GM12878 (cell line): ENCODE data around the gene NTMT2. TPM values are rescaled to one million over a fixed set of nuclear protein-coding genes. Genes with fewer than 3 reads are reported as not detected.

Experiments used
- ATAC-seq: fragments of 200-7000 bp; cut with Tn5 transposase; 3 replicates; pipeline ENCODE4 v1.9.1; 2020; ENCODE audit warnings: mild to moderate bottlenecking, moderate library complexity
- BruUV-seq: library from RNA; stranded (reverse); fragments of 400-500 nt; replicated peaks from 2 replicates; lab custom pipeline; 2021; lab: Mats Ljungman, UMichigan
- CTCF ChIA-PET: fragments of 300-600 bp; sonication (Branson Sonifier 250); formaldehyde crosslinking; extraction: SDS; loops from one replicate; lab custom pipeline; 2021; ENCODE audit warnings: inconsistent platforms; lab: Yijun Ruan, JAX
- POLR2A ChIA-PET: fragments of 350-600 bp; formaldehyde crosslinking; extraction: SDS; loops from one replicate; lab custom pipeline; 2021; ENCODE audit warnings: inconsistent platforms; lab: Charles Lee
- RAD21 ChIA-PET: fragments of 300-600 bp; sonication (Branson Sonifier 250); formaldehyde crosslinking; loops from one replicate; lab custom pipeline; 2023; ENCODE audit warnings: antibody characterized with exemption; ENCODE audit not compliant: unreplicated experiment; lab: Charles Lee
- SMC1A ChIA-PET: fragments of 300-600 bp; sonication (Branson Sonifier 250); formaldehyde crosslinking; loops from one replicate; lab custom pipeline; 2023; ENCODE audit not compliant: unreplicated experiment, uncharacterized antibody; lab: Charles Lee
- DNase-seq: peaks from one replicate; pipeline ENCODE4 v3.0.0-alpha.2; 2011; ENCODE audit warnings: low read depth, low spot score
- FAIRE-seq: peaks from 3 replicates; lab custom pipeline; 2011; peaks lifted over from hg19 to GRCh38; lab: Jason Lieb, UNC
- H2AFZ ChIP-seq: 2 replicates; pipeline ENCODE4 v1.6.0; 2011; ENCODE audit warnings: low read depth, low read length, control low read depth; ENCODE audit not compliant: control insufficient read depth
- H3K27ac ChIP-seq: 2 replicates; pipeline ENCODE4 v1.5.1; 2011; ENCODE audit warnings: control low read depth; ENCODE audit not compliant: control insufficient read depth, insufficient read depth
- H3K27me3 ChIP-seq, 2 experiments: replicated peaks in 1 of 2; 2 replicates each; pipeline versions ENCODE4 v1.6.0 to v1.6.1; 2011; ENCODE audit warnings: low read length in 1 of 2; ENCODE audit not compliant: control insufficient read depth in 2 of 2, insufficient read depth in 2 of 2
- H3K36me3 ChIP-seq, 2 experiments: 2 replicates each; pipeline ENCODE4 v1.5.1; 2011; ENCODE audit warnings: low read length in 1 of 2; ENCODE audit not compliant: control insufficient read depth in 2 of 2, insufficient read depth in 2 of 2
- H3K4me1 ChIP-seq: 2 replicates; pipeline ENCODE4 v1.6.1; 2011; ENCODE audit warnings: mild to moderate bottlenecking, low read length, moderate library complexity, mixed read lengths; ENCODE audit not compliant: control insufficient read depth, insufficient read depth
- H3K4me2 ChIP-seq: 2 replicates; pipeline ENCODE4 v1.6.0; 2011; ENCODE audit warnings: control low read depth; ENCODE audit not compliant: control insufficient read depth, insufficient read depth
- H3K4me3 ChIP-seq: fragments of 200-600 bp; sonication (generic); 2 replicates; pipeline ENCODE4 v1.5.1; 2016
- H3K79me2 ChIP-seq: 2 replicates; pipeline ENCODE4 v1.6.0; 2011; ENCODE audit warnings: low read length; ENCODE audit not compliant: control insufficient read depth, insufficient read depth
- H3K9ac ChIP-seq: 2 replicates; pipeline ENCODE4 v1.8.0; 2011; ENCODE audit warnings: low read length, control low read depth, mixed read lengths; ENCODE audit not compliant: control insufficient read depth, insufficient read depth
- H3K9me3 ChIP-seq: replicated peaks from 3 replicates; pipeline ENCODE4 v1.5.1; 2011; ENCODE audit warnings: mild to moderate bottlenecking, low read length; ENCODE audit not compliant: control insufficient read depth, insufficient read depth
- H4K20me1 ChIP-seq: 2 replicates; pipeline ENCODE4 v1.6.0; 2011; ENCODE audit not compliant: control insufficient read depth, insufficient read depth
- MTA3 ChIP-seq: IDR thresholded peaks from 2 replicates; pipeline ENCODE4 v1.6.1; 2012; ENCODE audit warnings: low read length, inconsistent platforms, borderline replicate concordance
- SREBF2 ChIP-seq: IDR thresholded peaks from 2 replicates; pipeline ENCODE4 v1.6.1; 2012; ENCODE audit warnings: mild to moderate bottlenecking, low read length
- in situ Hi-C: fragments of 300-500 bp; cut with MboI; formaldehyde crosslinking; loops from 9 replicates; pipeline ENCODE4 v1.14.3; 2018; ENCODE audit warnings: mixed read lengths
- intact Hi-C: fragments of 100-400 bp; cut with micrococcal nuclease; formaldehyde crosslinking; loops from one replicate; pipeline ENCODE4 v1.14.2; 2022; ENCODE audit not compliant: unreplicated experiment
- polyA plus RNA-seq, 11 experiments: library from polyadenylated mRNA; depleted of rRNA in 4 of 11; unstranded in 6 of 11; stranded (reverse) in 5 of 11; fragments of >200 nt; fragmentation: Nextera tagmentation in 4 of 11; fragmentation: Illumina TruSeq in 1 of 11; extraction: Ambion mirVana in 4 of 11; extraction: Trizol in 1 of 11; gene quantifications; 1 replicate in 1 of 11; 2 replicates in 10 of 11; pipeline versions ENCODE4 v1.2.1 to v1.2.3, GENCODE V29; 2011 to 2016; ENCODE audit warnings: inconsistent platforms in 2 of 11, missing spikeins in 2 of 11, low read depth in 1 of 11
- total RNA-seq, 4 experiments: library from RNA; depleted of rRNA in 3 of 4; stranded (reverse); fragments of >200 nt in 3 of 4; fragmentation: Illumina TruSeq in 1 of 4; extraction: Trizol in 1 of 4; gene quantifications; 2 replicates each; pipeline versions ENCODE4 v1.2.1 to v1.2.3, GENCODE V29; 2013 to 2021
- TF ChIP-seq, protein P1 (sequence below): fragments of 450-650 bp; IDR thresholded peaks from 2 replicates; pipeline ENCODE4 v1.6.1; 2017; ENCODE audit warnings: mild to moderate bottlenecking, low read depth, inconsistent platforms; ENCODE audit not compliant: poor library complexity, severe bottlenecking
- TF ChIP-seq, protein P2 (sequence below): fragments of 450-650 bp; IDR thresholded peaks from 2 replicates; pipeline ENCODE4 v1.6.1; 2017; ENCODE audit warnings: mild to moderate bottlenecking, moderate library complexity

NTMT2 gene
- total and polyA plus RNA-seq, 10 of the 15 experiments (the other 5 are each of a cell fraction or from before 2014, with no cell fraction given), result not detected

DNA sequence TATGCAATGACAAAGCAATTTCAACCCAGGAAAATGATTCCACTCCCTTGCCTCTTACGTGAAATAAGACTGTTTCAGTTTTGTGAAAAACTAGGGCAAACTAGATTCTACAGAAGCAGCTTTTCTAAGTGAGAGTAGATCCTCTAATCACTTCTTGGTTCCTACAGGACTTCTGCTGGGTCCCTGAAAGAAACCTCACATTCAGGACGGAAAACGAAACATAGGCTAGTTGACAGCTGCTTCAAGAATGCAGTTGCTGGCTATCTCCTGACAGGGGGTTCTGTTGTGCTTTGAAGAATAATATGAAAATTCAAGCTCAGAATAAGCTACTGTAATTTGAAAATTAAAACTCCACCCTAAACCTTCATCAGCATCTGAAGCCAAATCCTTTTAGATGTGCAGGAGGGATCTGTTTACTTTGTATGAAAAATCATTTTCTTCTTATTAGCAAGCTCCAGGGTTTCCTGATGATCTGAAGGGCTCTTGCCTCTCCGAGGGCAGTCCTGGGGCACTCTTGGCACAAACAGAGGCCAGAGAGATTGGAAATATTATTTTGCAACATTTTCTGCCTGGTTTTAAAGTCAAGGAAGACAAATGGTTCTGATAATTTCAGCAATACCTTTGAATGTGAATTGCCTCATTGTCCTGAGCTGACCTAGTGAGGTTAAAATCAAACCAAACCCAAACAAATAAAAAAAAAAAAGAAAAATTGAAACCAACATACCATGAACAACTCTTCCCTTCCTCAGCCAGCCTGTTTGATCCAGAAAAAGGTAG lies 55.0 kb downstream of the NTMT2 start (continued):
- TF ChIP-seq, protein P1, sequence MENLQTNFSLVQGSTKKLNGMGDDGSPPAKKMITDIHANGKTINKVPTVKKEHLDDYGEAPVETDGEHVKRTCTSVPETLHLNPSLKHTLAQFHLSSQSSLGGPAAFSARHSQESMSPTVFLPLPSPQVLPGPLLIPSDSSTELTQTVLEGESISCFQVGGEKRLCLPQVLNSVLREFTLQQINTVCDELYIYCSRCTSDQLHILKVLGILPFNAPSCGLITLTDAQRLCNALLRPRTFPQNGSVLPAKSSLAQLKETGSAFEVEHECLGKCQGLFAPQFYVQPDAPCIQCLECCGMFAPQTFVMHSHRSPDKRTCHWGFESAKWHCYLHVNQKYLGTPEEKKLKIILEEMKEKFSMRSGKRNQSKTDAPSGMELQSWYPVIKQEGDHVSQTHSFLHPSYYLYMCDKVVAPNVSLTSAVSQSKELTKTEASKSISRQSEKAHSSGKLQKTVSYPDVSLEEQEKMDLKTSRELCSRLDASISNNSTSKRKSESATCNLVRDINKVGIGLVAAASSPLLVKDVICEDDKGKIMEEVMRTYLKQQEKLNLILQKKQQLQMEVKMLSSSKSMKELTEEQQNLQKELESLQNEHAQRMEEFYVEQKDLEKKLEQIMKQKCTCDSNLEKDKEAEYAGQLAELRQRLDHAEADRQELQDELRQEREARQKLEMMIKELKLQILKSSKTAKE, result no peak
- TF ChIP-seq, protein P2, sequence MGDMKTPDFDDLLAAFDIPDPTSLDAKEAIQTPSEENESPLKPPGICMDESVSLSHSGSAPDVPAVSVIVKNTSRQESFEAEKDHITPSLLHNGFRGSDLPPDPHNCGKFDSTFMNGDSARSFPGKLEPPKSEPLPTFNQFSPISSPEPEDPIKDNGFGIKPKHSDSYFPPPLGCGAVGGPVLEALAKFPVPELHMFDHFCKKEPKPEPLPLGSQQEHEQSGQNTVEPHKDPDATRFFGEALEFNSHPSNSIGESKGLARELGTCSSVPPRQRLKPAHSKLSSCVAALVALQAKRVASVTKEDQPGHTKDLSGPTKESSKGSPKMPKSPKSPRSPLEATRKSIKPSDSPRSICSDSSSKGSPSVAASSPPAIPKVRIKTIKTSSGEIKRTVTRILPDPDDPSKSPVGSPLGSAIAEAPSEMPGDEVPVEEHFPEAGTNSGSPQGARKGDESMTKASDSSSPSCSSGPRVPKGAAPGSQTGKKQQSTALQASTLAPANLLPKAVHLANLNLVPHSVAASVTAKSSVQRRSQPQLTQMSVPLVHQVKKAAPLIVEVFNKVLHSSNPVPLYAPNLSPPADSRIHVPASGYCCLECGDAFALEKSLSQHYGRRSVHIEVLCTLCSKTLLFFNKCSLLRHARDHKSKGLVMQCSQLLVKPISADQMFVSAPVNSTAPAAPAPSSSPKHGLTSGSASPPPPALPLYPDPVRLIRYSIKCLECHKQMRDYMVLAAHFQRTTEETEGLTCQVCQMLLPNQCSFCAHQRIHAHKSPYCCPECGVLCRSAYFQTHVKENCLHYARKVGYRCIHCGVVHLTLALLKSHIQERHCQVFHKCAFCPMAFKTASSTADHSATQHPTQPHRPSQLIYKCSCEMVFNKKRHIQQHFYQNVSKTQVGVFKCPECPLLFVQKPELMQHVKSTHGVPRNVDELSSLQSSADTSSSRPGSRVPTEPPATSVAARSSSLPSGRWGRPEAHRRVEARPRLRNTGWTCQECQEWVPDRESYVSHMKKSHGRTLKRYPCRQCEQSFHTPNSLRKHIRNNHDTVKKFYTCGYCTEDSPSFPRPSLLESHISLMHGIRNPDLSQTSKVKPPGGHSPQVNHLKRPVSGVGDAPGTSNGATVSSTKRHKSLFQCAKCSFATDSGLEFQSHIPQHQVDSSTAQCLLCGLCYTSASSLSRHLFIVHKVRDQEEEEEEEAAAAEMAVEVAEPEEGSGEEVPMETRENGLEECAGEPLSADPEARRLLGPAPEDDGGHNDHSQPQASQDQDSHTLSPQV, result no peak
- TF ChIP-seq SREBF2, result no peak

DNA sequence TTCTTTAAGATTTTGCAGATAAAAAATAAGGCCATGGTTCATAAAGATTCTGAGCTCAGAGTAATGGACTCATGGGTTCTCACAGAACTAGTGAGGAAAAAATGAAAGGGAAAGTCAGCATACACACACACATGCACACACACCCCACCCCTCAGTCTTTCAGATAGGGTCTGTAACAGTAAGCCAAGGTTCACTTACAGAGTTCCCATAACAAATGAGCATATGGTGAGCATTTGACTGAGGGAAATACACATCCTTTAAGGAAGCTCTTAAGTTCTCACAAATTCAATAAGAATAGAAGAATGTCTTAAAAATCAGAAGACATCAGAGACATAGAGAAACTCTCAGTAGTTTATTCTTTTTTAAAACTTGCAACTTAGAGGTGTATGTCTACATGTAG lies 57.9 kb downstream of the NTMT2 start:
- Histone ChIP-seq H3K27ac (no peak overlapping the region), H3K9me3 (no peaks in the 10 kb centered on the region; the same call in 1 of the 3 replicates), H3K36me3 (no peaks in the 10 kb centered on the region), H3K4me2 (no peak overlapping the region), H2AFZ (no peak overlapping the region), H3K4me1 (no peaks in the 10 kb centered on the region), H4K20me1 (no peaks in the 10 kb centered on the region), H3K79me2 (no peaks in the 10 kb centered on the region), H3K27me3 (no peaks in the 10 kb centered on the region), H3K9ac (no peak overlapping the region), H3K4me3 (no peak overlapping the region)
- in situ Hi-C loops, result no loop called here
- no peak for TF ChIP-seq MTA3
- no peak for FAIRE-seq
- RAD21 ChIA-PET, result interaction anchor here (1.2 kb wide), 1 partner anchor 30 kb away, joined by 3 read pairs; no protein-coding TSS in a partner anchor
- POLR2A ChIA-PET, result interaction anchor here (0.6 kb wide), 1 partner anchor 129 kb away, joined by 3 read pairs; the partner anchor contains the start of gene KIFAP3
- no peak for ATAC-seq
- DNase-seq, result no peak
- no TSS peak for BruUV-seq
- SMC1A ChIA-PET, result interaction anchor here (1.4 to 3.9 kb wide), 2 partner anchors 8 to 35 kb away, joined by 3 to 12 read pairs; no protein-coding TSS in a partner anchor
- intact Hi-C loops, result no loop called here
- CTCF ChIA-PET, result no interaction called here
